Middle frontal gyrus (tissue), 1 donor: Measurements from ENCODE around the gene PRM2.
"Not testable (repeated sequence)": the region's sequence is repeated elsewhere in the genome, so short reads cannot be mapped to it uniquely, and the experiment has no call there.

Source experiments
- DNase-seq: peaks from one replicate; pipeline ENCODE4 v3.0.0-alpha.2; 2015; ENCODE audit warnings: low spot score; ENCODE audit errors: extremely low spot score

PRM2 gene

GRCh38 chr16:11307639-11308492 is 31.6 kb upstream of the PRM2 start:
- DNase-seq = no peak

GRCh38 chr16:11306997-11307638 is 30.8 kb upstream of the PRM2 start:
- DNase-seq = no peak

GRCh38 chr16:11306381-11306780 is 30.1 kb upstream of the PRM2 start:
- no peak for DNase-seq

- DNase-seq = no peak
These were observed 27.3 kb upstream of the PRM2 start for GRCh38 chr16:11303405-11304138.

- DNase-seq = no peak
These were observed 26.7 kb upstream of the PRM2 start for GRCh38 chr16:11302977-11303376.

GRCh38 chr16:11301645-11302501 is 25.6 kb upstream of the PRM2 start:
- DNase-seq = no peak

- DNase-seq = no peak
These were observed 24.2 kb upstream of the PRM2 start for GRCh38 chr16:11300560-11300892.

- DNase-seq = no peak
These were observed 23.7 kb upstream of the PRM2 start for GRCh38 chr16:11299865-11300559.

- DNase-seq = not testable (repeated sequence)
These were observed 22.8 kb upstream of the PRM2 start for GRCh38 chr16:11298950-11299547.

GRCh38 chr16:11298143-11298900 is 22.0 kb upstream of the PRM2 start:
- DNase-seq = no peak

GRCh38 chr16:11297492-11298142 is 21.3 kb upstream of the PRM2 start:
- DNase-seq = peak; percentile 35

- DNase-seq = no peak
These were observed 20.6 kb upstream of the PRM2 start for GRCh38 chr16:11296706-11297491.

- no peak for DNase-seq
These were observed 20.0 kb upstream of the PRM2 start for GRCh38 chr16:11296351-11296705.

GRCh38 chr16:11295672-11296071 is 19.4 kb upstream of the PRM2 start:
- no peak for DNase-seq

GRCh38 chr16:11292076-11292748 is 15.9 kb upstream of the PRM2 start:
- no peak for DNase-seq

- no peak for DNase-seq
These were observed 14.9 kb upstream of the PRM2 start for GRCh38 chr16:11291091-11291703.
